Tibial nerve (tissue), 4 donors: ENCODE results near the gene CD300LD.

Experiments
- CTCF ChIP-seq, 5 experiments: fragments of 200-600 bp in 3 of 5; fragments of 450-650 bp in 2 of 5; sonication (generic) in 3 of 5; IDR thresholded peaks; one replicate each; pipeline ENCODE4 v1.5.1; 2016 to 2019; ENCODE audit warnings: antibody characterized with exemption in 5 of 5, mild to moderate bottlenecking in 3 of 5, moderate library complexity in 2 of 5
- EP300 ChIP-seq, 2 donors: sonication (generic); formaldehyde crosslinking; IDR thresholded peaks; one replicate each; pipeline ENCODE4 v1.6.1; 2017; ENCODE audit warnings: antibody characterized with exemption in 2 of 2, mild to moderate bottlenecking in 1 of 2
- POLR2A ChIP-seq, 2 donors: fragments of 450-650 bp; IDR thresholded peaks; one replicate each; pipeline ENCODE4 v1.6.1; 2017; ENCODE audit warnings: antibody characterized with exemption in 2 of 2, mild to moderate bottlenecking in 2 of 2, moderate library complexity in 2 of 2

DNA sequence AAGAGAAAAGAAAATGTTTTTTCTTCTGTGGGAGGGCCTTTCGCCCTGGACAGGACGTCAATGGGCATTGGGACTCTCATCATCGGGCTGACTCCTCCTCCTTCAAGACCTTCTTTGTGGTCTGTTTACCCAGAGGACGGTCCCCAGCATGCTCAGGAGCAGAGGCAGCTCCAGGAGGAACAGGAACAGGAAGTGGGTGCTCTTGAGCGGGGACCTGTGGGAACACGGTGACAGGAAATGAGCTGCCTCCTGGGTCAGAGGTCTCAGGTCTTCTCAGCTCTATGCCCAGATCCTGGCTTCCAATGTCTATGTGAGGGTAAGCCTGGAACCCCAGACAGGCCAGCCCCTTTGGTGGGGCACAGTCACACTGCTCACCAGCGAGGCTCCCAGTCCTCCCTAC is 12.2 kb downstream of the CD300LD start:
- TF ChIP-seq POLR2A (IDR thresholded peaks at IDR 0.05): no peak
- TF ChIP-seq CTCF (IDR thresholded peaks at IDR 0.05): no peak
- no peak for TF ChIP-seq EP300 (IDR thresholded peaks at IDR 0.05)
